GM19468 (cell line): Measurements from ENCODE around the gene OR10V1.

Experiments used
- ATAC-seq: cut with Tn5 transposase; IDR thresholded peaks from one replicate; pipeline ENCODE4 v1.9.1; 2021; ENCODE audit warnings: mild to moderate bottlenecking, moderate library complexity, moderate number of reproducible peaks; ENCODE audit not compliant: unreplicated experiment; ENCODE audit errors: extremely low read depth

The OR10V1 gene

GRCh38 chr11:59713745-59714144, at the start of gene OR10V1:
Gene OR10V1, minus strand, starts transcription at chr11:59713845. Its CDS starts 0 bp downstream, at chr11:59713845.
- ATAC-seq: no peak

GRCh38 chr11:59761993-59762392, 48.3 kb upstream of the OR10V1 start:
- no peak for ATAC-seq

- ATAC-seq: no peak
Measured at GRCh38 chr11:59760771-59761170, 47.1 kb upstream of the OR10V1 start.

GRCh38 chr11:59759900-59760299, 46.3 kb upstream of the OR10V1 start:
- ATAC-seq: no peak

- ATAC-seq: no peak
Measured at GRCh38 chr11:59758401-59759037, 44.9 kb upstream of the OR10V1 start.

- ATAC-seq: peak; percentile 23
Measured at GRCh38 chr11:59756845-59757244, 43.2 kb upstream of the OR10V1 start.

GRCh38 chr11:59756558-59756840, 42.9 kb upstream of the OR10V1 start:
- no peak for ATAC-seq

- no peak for ATAC-seq
Measured at GRCh38 chr11:59755701-59756557, 42.3 kb upstream of the OR10V1 start.

GRCh38 chr11:59754859-59755700, 41.4 kb upstream of the OR10V1 start, which contains the start of gene STX3:
Gene STX3, plus strand, starts transcription at chr11:59755376. Its CDS starts 230 bp downstream, at chr11:59755606.
- ATAC-seq: peak; percentile 31

- ATAC-seq: no peak
Measured at GRCh38 chr11:59754494-59754858, 40.8 kb upstream of the OR10V1 start.

GRCh38 chr11:59753650-59754493, 40.2 kb upstream of the OR10V1 start:
- no peak for ATAC-seq

GRCh38 chr11:59746111-59746510, 32.5 kb upstream of the OR10V1 start:
- ATAC-seq: no peak

GRCh38 chr11:59730896-59731565, 17.4 kb upstream of the OR10V1 start:
- no peak for ATAC-seq

- ATAC-seq: no peak
Measured at GRCh38 chr11:59729834-59730233, 16.2 kb upstream of the OR10V1 start.

- no peak for ATAC-seq
Measured at GRCh38 chr11:59728913-59729312, 15.3 kb upstream of the OR10V1 start.

GRCh38 chr11:59728154-59728553, 14.5 kb upstream of the OR10V1 start:
- ATAC-seq: no peak

GRCh38 chr11:59727426-59727825, 13.8 kb upstream of the OR10V1 start:
- no peak for ATAC-seq

GRCh38 chr11:59724066-59724465, 10.4 kb upstream of the OR10V1 start:
- no peak for ATAC-seq

GRCh38 chr11:59719556-59719955, 5.9 kb upstream of the OR10V1 start:
- no peak for ATAC-seq
